ENCODE results near the gene PHF13. TPM values are rescaled to one million over a fixed set of nuclear protein-coding genes. Genes with fewer than 3 reads are reported as not detected.
A peak's percentile ranks its signal among the peaks of the same experiment; 100 is the strongest.

PHF13 gene
- total RNA-seq, 1 experiment from 2014 or later: 55.8 TPM

- no CpG with 5 or more reads among the region's 36 CpGs for WGBS (ENCODE audit: extremely low coverage, insufficient read length, low lambda C conversion rate)
- Histone ChIP-seq H3T11ph (ENCODE audit: low read length) (peak overlapping the region; percentile 78), H3K79me1 (ENCODE audit: insufficient read depth, low read depth, low read length, poor library complexity, severe bottlenecking) (no peaks in the 10 kb centered on the region), H2AFZ (ENCODE audit: low read length) (no peak overlapping the region), H4K5ac (ENCODE audit: insufficient read length, low read depth, low read length) (peak overlapping the region; percentile 13), H3K23ac (ENCODE audit: insufficient read length, low read depth, low read length) (no peak overlapping the region), H3K4me2 (ENCODE audit: insufficient read depth, insufficient read length, low read length) (peak overlapping the region; percentile 58), H3K9me3 (ENCODE audit: control insufficient read depth, low read depth, low read length) (no peaks in the 10 kb centered on the region), H2BK120ac (ENCODE audit: low read depth, low read length, poor library complexity, severe bottlenecking) (peak overlapping the region; percentile 99), H4K20me1 (ENCODE audit: control insufficient read depth, insufficient read depth, insufficient read length) (peaks cover 2% of the 10 kb centered on the region), H3K4me1 (ENCODE audit: insufficient read depth, low read length) (no peaks in the 10 kb centered on the region), H3K79me2 (ENCODE audit: insufficient read depth, low read length) (peaks cover 18% of the 10 kb centered on the region; the same call in 1 of the 2 replicates), H3K14ac (ENCODE audit: insufficient read depth, low read length) (peak overlapping the region; percentile 96), H3K18ac (ENCODE audit: insufficient read length, low read depth, low read length) (peak overlapping the region; percentile 97), H3K4ac (ENCODE audit: low read depth, low read length) (peak overlapping the region; percentile 93), H2BK5ac (ENCODE audit: insufficient read length, low read length) (no peak overlapping the region), H2BK20ac (ENCODE audit: low read depth, low read length, poor library complexity, severe bottlenecking) (no peak overlapping the region), H3K27ac (ENCODE audit: insufficient read length, low read depth, low read length) (peak overlapping the region; percentile 46), H3K56ac (ENCODE audit: insufficient read length, low read depth, low read length) (no peak overlapping the region), H2BK15ac (ENCODE audit: low read depth, low read length) (no peak overlapping the region), H3K27me3 (ENCODE audit: insufficient read depth, low read length) (no peaks in the 10 kb centered on the region), H3K23me2 (ENCODE audit: insufficient read length, low read depth, low read length, poor library complexity, severe bottlenecking) (peaks cover 21% of the 10 kb centered on the region), H3K9ac (ENCODE audit: extremely low read depth, insufficient read length, low read length) (peak overlapping the region; percentile 69), H4K8ac (replicated peaks; ENCODE audit: insufficient read length, low read depth, low read length) (no peak overlapping the region), H4K91ac (ENCODE audit: insufficient read length, low read depth, low read length) (no peak overlapping the region), H2BK12ac (ENCODE audit: insufficient read length, low read depth, low read length) (peak overlapping the region; percentile 68), H2AK5ac (ENCODE audit: insufficient read length, low read length) (no peak overlapping the region)
- DNase-seq: peak; percentile 54
- Mint-ChIP-seq H3K27ac (peak overlapping the region; percentile 87 to 98 (median 91); a peak in 4 of 7 replicates), H3K36me3 (ENCODE audit: insufficient read depth in 1 of 3, low read depth in 3 of 3) (peaks cover 7 to 20% (median 10%) of the 10 kb centered on the region in 3 experiments), H3K4me3 (peak overlapping the region; percentile 64 to 76), H3K27me3 (ENCODE audit: low read depth) (no peaks in the 10 kb centered on the region), H3K9me3 (no peaks in the 10 kb centered on the region; a peak in 1 of 5 replicates), H3K4me1 (peaks cover 26 to 29% of the 10 kb centered on the region in 2 experiments)
- TF ChIP-seq CTCF (conservative IDR thresholded peaks at IDR 0.05): no peak
These were observed 10.2 kb upstream of the PHF13 start for GRCh38 chr1:6603238-6603914.
